Neural cell (in vitro differentiated cells): Measurements from ENCODE around the gene PTPN21. TPM values are rescaled to one million over a fixed set of nuclear protein-coding genes. Genes with fewer than 3 reads are reported as not detected.

ENCODE experiments used
- H2AFZ ChIP-seq: fragments of 200-600, 300-800 bp; sonication (generic), shearing (Covaris generic); 2 replicates; pipeline ENCODE4 v1.6.0; 2014; ENCODE audit warnings: low read depth, mild to moderate bottlenecking, antibody characterized with exemption, low read length, moderate library complexity
- H3F3A ChIP-seq: fragments of 200-600 bp; shearing (Covaris generic); 2 replicates; pipeline ENCODE4 v1.6.1; 2016; ENCODE audit warnings: mild to moderate bottlenecking, moderate library complexity, mixed read lengths, antibody characterized with exemption, low read length; ENCODE audit not compliant: insufficient read depth, poor library complexity, severe bottlenecking
- H3K27ac ChIP-seq: fragments of 200-600, 300-800 bp; sonication (generic), shearing (Covaris generic); 2 replicates; pipeline ENCODE4 v1.5.1; 2014; ENCODE audit warnings: mild to moderate bottlenecking, low read length, moderate library complexity
- H3K27me3 ChIP-seq: fragments of 300-800, 200-600 bp; sonication (generic), shearing (Covaris generic); 2 replicates; pipeline ENCODE4 v1.6.0; 2014; ENCODE audit warnings: mild to moderate bottlenecking, low read depth, low read length, moderate library complexity; ENCODE audit not compliant: insufficient read depth
- H3K36me3 ChIP-seq: fragments of 300-800, 200-600 bp; sonication (generic), shearing (Covaris generic); 2 replicates; pipeline ENCODE4 v1.5.1; 2014; ENCODE audit warnings: mild to moderate bottlenecking, antibody characterized with exemption, low read length, moderate library complexity; ENCODE audit not compliant: insufficient read depth
- H3K4me2 ChIP-seq: fragments of 300-800, 200-600 bp; sonication (generic), shearing (Covaris generic); 2 replicates; pipeline ENCODE4 v1.6.0; 2014; ENCODE audit warnings: mild to moderate bottlenecking, low read length
- H3K4me3 ChIP-seq: fragments of 300-800, 200-600 bp; sonication (generic), shearing (Covaris generic); 2 replicates; pipeline ENCODE4 v1.5.1; 2014; ENCODE audit warnings: mild to moderate bottlenecking, low read length, moderate library complexity
- H3K79me2 ChIP-seq: fragments of 200-600 bp; shearing (Covaris generic); replicated peaks from 2 replicates; pipeline ENCODE4 v1.6.0; 2014; ENCODE audit warnings: mild to moderate bottlenecking, low read length, moderate library complexity; ENCODE audit not compliant: insufficient read depth
- H3K9ac ChIP-seq: fragments of 300-800, 200-600 bp; sonication (generic), shearing (Covaris generic); 2 replicates; pipeline ENCODE4 v1.6.1; 2016; ENCODE audit warnings: mild to moderate bottlenecking, low read length, mixed read lengths
- H3K9me2 ChIP-seq: fragments of 200-600 bp; shearing (Covaris generic); 2 replicates; pipeline ENCODE4 v1.6.1; 2016; ENCODE audit warnings: mild to moderate bottlenecking, low read length, mixed read lengths; ENCODE audit not compliant: insufficient read depth
- H3K9me3 ChIP-seq: fragments of 200-600, 300-800 bp; sonication (generic), shearing (Covaris generic); 2 replicates; pipeline ENCODE4 v1.6.1; 2016; ENCODE audit warnings: mild to moderate bottlenecking, mixed run types, low read length, moderate library complexity, mixed read lengths
- H4K20me1 ChIP-seq: fragments of 200-600 bp; shearing (Covaris generic); 2 replicates; pipeline ENCODE4 v1.6.1; 2016; ENCODE audit warnings: mild to moderate bottlenecking, mixed run types; ENCODE audit not compliant: insufficient read depth
- EP300 ChIP-seq: fragments of 450-650 bp; conservative IDR thresholded peaks from 2 replicates; pipeline ENCODE4 v1.6.1; 2014; ENCODE audit warnings: antibody characterized with exemption, mild to moderate bottlenecking, moderate library complexity; ENCODE audit not compliant: poor library complexity, severe bottlenecking
- EZH2 ChIP-seq: fragments of 200-600, 300-800 bp; shearing (Covaris generic), sonication (generic); IDR thresholded peaks from 2 replicates; pipeline ENCODE4 v1.6.1; 2014; ENCODE audit warnings: antibody characterized with exemption, low read length, borderline replicate concordance, mild to moderate bottlenecking; ENCODE audit not compliant: insufficient read depth, poor library complexity, severe bottlenecking
- MXI1 ChIP-seq: fragments of 450-650 bp; conservative IDR thresholded peaks from 2 replicates; pipeline ENCODE4 v1.6.1; 2014; ENCODE audit warnings: antibody characterized with exemption, mild to moderate bottlenecking; ENCODE audit not compliant: poor library complexity, severe bottlenecking
- POLR2AphosphoS5 ChIP-seq: IDR thresholded peaks from 2 replicates; pipeline ENCODE4 v1.6.1; 2012
- RAD21 ChIP-seq: fragments of 450-650 bp; conservative IDR thresholded peaks from 2 replicates; pipeline ENCODE4 v1.6.1; 2014; ENCODE audit warnings: antibody characterized with exemption, mild to moderate bottlenecking, moderate library complexity
- SMC3 ChIP-seq: fragments of 450-650 bp; conservative IDR thresholded peaks from 2 replicates; pipeline ENCODE4 v1.6.1; 2014; ENCODE audit warnings: antibody characterized with exemption, mild to moderate bottlenecking, moderate library complexity; ENCODE audit not compliant: poor library complexity
- TAF1 ChIP-seq: IDR thresholded peaks from 2 replicates; pipeline ENCODE4 v1.6.1; 2012; ENCODE audit warnings: low read depth
- polyA plus RNA-seq: library from polyadenylated mRNA; depleted of rRNA; stranded (reverse); fragments of >200 nt; gene quantifications from 2 replicates; pipeline ENCODE4 v1.2.3, GENCODE V29; 2014
- TF ChIP-seq, protein P1 (sequence below): fragments of 450-650 bp; IDR thresholded peaks from 2 replicates; pipeline ENCODE4 v1.5.1; 2014; ENCODE audit warnings: antibody characterized with exemption, mild to moderate bottlenecking, moderate library complexity; ENCODE audit not compliant: poor library complexity, severe bottlenecking
- TF ChIP-seq, protein P2 (sequence below): IDR thresholded peaks from 2 replicates; pipeline ENCODE4 v1.6.1; 2012; ENCODE audit warnings: borderline replicate concordance

Gene PTPN21
- polyA plus RNA-seq, 1 donor from 2014 or later = 4.1 TPM

- no peaks in the 10 kb centered on the region for H3K27me3 ChIP-seq
- TF ChIP-seq, protein P1, sequence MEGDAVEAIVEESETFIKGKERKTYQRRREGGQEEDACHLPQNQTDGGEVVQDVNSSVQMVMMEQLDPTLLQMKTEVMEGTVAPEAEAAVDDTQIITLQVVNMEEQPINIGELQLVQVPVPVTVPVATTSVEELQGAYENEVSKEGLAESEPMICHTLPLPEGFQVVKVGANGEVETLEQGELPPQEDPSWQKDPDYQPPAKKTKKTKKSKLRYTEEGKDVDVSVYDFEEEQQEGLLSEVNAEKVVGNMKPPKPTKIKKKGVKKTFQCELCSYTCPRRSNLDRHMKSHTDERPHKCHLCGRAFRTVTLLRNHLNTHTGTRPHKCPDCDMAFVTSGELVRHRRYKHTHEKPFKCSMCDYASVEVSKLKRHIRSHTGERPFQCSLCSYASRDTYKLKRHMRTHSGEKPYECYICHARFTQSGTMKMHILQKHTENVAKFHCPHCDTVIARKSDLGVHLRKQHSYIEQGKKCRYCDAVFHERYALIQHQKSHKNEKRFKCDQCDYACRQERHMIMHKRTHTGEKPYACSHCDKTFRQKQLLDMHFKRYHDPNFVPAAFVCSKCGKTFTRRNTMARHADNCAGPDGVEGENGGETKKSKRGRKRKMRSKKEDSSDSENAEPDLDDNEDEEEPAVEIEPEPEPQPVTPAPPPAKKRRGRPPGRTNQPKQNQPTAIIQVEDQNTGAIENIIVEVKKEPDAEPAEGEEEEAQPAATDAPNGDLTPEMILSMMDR = no peak
- TF ChIP-seq EZH2 = no peak
- no peak for TF ChIP-seq EP300
- no peak for TF ChIP-seq SMC3
- no peak for TF ChIP-seq POLR2AphosphoS5
- TF ChIP-seq TAF1 = no peak
- TF ChIP-seq MXI1 = no peak
- TF ChIP-seq, protein P2, sequence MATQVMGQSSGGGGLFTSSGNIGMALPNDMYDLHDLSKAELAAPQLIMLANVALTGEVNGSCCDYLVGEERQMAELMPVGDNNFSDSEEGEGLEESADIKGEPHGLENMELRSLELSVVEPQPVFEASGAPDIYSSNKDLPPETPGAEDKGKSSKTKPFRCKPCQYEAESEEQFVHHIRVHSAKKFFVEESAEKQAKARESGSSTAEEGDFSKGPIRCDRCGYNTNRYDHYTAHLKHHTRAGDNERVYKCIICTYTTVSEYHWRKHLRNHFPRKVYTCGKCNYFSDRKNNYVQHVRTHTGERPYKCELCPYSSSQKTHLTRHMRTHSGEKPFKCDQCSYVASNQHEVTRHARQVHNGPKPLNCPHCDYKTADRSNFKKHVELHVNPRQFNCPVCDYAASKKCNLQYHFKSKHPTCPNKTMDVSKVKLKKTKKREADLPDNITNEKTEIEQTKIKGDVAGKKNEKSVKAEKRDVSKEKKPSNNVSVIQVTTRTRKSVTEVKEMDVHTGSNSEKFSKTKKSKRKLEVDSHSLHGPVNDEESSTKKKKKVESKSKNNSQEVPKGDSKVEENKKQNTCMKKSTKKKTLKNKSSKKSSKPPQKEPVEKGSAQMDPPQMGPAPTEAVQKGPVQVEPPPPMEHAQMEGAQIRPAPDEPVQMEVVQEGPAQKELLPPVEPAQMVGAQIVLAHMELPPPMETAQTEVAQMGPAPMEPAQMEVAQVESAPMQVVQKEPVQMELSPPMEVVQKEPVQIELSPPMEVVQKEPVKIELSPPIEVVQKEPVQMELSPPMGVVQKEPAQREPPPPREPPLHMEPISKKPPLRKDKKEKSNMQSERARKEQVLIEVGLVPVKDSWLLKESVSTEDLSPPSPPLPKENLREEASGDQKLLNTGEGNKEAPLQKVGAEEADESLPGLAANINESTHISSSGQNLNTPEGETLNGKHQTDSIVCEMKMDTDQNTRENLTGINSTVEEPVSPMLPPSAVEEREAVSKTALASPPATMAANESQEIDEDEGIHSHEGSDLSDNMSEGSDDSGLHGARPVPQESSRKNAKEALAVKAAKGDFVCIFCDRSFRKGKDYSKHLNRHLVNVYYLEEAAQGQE = no peak
- no peak for TF ChIP-seq RAD21
- H3K9me2 ChIP-seq = no peaks in the 10 kb centered on the region
- no peak overlapping the region for H2AFZ ChIP-seq
- H3K9ac ChIP-seq = no peak overlapping the region
- no peaks in the 10 kb centered on the region for H3K36me3 ChIP-seq
- no peak overlapping the region for H3K27ac ChIP-seq
- H3K79me2 ChIP-seq = no peaks in the 10 kb centered on the region
- no peaks in the 10 kb centered on the region for H4K20me1 ChIP-seq
- H3F3A ChIP-seq = no peaks in the 10 kb centered on the region
- no peak overlapping the region for H3K4me2 ChIP-seq
- no peak overlapping the region for H3K4me3 ChIP-seq
- no peaks in the 10 kb centered on the region for H3K9me3 ChIP-seq
These were observed 64.6 kb downstream of the PTPN21 start for GRCh38 chr14:88490168-88490567.

DNA sequence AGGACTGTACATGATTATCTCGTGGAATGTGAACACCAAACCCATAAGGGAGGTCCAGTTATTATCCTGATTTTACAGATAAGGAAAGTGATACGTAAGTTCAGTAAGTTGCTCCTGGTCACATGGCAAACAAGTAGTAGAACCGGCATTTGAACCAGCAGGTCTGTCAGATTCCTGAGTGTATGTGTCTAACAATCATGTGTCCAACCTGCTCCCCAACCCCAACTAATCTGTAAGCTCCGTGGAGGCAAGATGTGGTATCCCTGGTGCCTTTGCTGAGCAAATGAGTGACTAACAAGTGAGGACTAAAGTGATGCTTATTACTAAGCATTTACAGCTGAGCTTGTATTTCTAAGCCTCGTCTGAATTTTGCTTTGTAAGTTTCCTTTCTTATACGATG lies 65.9 kb downstream of the PTPN21 start:
- H3K36me3 ChIP-seq = no peaks in the 10 kb centered on the region
- TF ChIP-seq EP300 (no peak), POLR2AphosphoS5 (no peak), MXI1 (no peak), RAD21 (no peak), TAF1 (no peak), SMC3 (no peak), EZH2 (no peak)
- TF ChIP-seq, protein P2 = no peak
- TF ChIP-seq, protein P1 = no peak
- H3K9me3 ChIP-seq = no peaks in the 10 kb centered on the region

More for the DNA sequence above, 65.9 kb downstream of the PTPN21 start:
- Histone ChIP-seq H3K27ac (no peak overlapping the region), H3K4me2 (no peak overlapping the region), H3K9me2 (no peaks in the 10 kb centered on the region), H3F3A (no peaks in the 10 kb centered on the region), H3K9ac (no peak overlapping the region), H3K79me2 (no peaks in the 10 kb centered on the region), H3K27me3 (no peaks in the 10 kb centered on the region), H4K20me1 (no peaks in the 10 kb centered on the region), H3K4me3 (no peak overlapping the region), H2AFZ (no peak overlapping the region)
